HEK293T (cell line): ENCODE measurements around the gene PLSCR4.

Experiments
- CTCF ChIA-PET: fragments of 350-600 bp; formaldehyde crosslinking; extraction: SDS; loops from one replicate; lab custom pipeline; 2021; ENCODE audit warnings: antibody characterized with exemption, inconsistent platforms; lab: Yijun Ruan, JAX
- POLR2A ChIA-PET: fragments of 350-600 bp; formaldehyde crosslinking; extraction: SDS; loops from one replicate; lab custom pipeline; 2020; ENCODE audit warnings: antibody characterized with exemption, inconsistent platforms; lab: Yijun Ruan, JAX
- DNase-seq: peaks from one replicate; pipeline ENCODE4 v3.0.0; 2012; ENCODE audit warnings: mixed read lengths; ENCODE audit errors: extremely low spot score
- ARNT ChIP-seq: fragments of 450-650 bp; IDR thresholded peaks from 2 replicates; pipeline ENCODE4 v1.6.1; 2017; ENCODE audit warnings: mild to moderate bottlenecking
- BHLHE40 ChIP-seq: fragments of 450-650 bp; IDR thresholded peaks from 2 replicates; pipeline ENCODE4 v1.6.1; 2016; ENCODE audit warnings: mild to moderate bottlenecking, moderate library complexity, borderline replicate concordance
- CTBP1 ChIP-seq: fragments of 450-650 bp; IDR thresholded peaks from 2 replicates; pipeline ENCODE4 v1.6.1; 2016; ENCODE audit warnings: borderline replicate concordance
- ELF4 ChIP-seq: fragments of 450-650 bp; IDR thresholded peaks from 2 replicates; pipeline ENCODE4 v1.6.1; 2017; ENCODE audit warnings: antibody characterized with exemption
- FOXA1 ChIP-seq: fragments of 450-650 bp; IDR thresholded peaks from 2 replicates; pipeline ENCODE4 v1.6.1; 2016; ENCODE audit warnings: mild to moderate bottlenecking
- FOXK2 ChIP-seq: fragments of 450-650 bp; IDR thresholded peaks from 2 replicates; pipeline ENCODE4 v1.6.1; 2016; ENCODE audit warnings: mild to moderate bottlenecking
- FOXM1 ChIP-seq: fragments of 450-650 bp; IDR thresholded peaks from 2 replicates; pipeline ENCODE4 v1.6.1; 2017; ENCODE audit warnings: mild to moderate bottlenecking, borderline replicate concordance
- HDGF ChIP-seq: fragments of 450-650 bp; IDR thresholded peaks from 2 replicates; pipeline ENCODE4 v1.6.1; 2017; ENCODE audit warnings: antibody characterized with exemption, borderline replicate concordance
- L3MBTL2 ChIP-seq: fragments of 450-650 bp; conservative IDR thresholded peaks from 2 replicates; pipeline ENCODE4 v1.6.1; 2016; ENCODE audit warnings: mild to moderate bottlenecking
- LEF1 ChIP-seq: fragments of 450-650 bp; IDR thresholded peaks from 2 replicates; pipeline ENCODE4 v1.6.1; 2017; ENCODE audit warnings: mild to moderate bottlenecking, borderline replicate concordance
- NFRKB ChIP-seq: fragments of 450-650 bp; IDR thresholded peaks from 2 replicates; pipeline ENCODE4 v1.6.1; 2016; ENCODE audit warnings: mild to moderate bottlenecking, moderate library complexity
- PKNOX1 ChIP-seq: fragments of 450-650 bp; IDR thresholded peaks from 2 replicates; pipeline ENCODE4 v1.6.1; 2016
- SP1 ChIP-seq: fragments of 450-650 bp; IDR thresholded peaks from 2 replicates; pipeline ENCODE4 v1.6.1; 2017
- SUZ12 ChIP-seq: fragments of 450-650 bp; IDR thresholded peaks from 2 replicates; pipeline ENCODE4 v1.6.1; 2016; ENCODE audit warnings: mild to moderate bottlenecking
- TARDBP ChIP-seq: fragments of 450-650 bp; IDR thresholded peaks from 2 replicates; pipeline ENCODE4 v1.6.1; 2016
- ZNF384 ChIP-seq: fragments of 450-650 bp; IDR thresholded peaks from 2 replicates; pipeline ENCODE4 v1.6.1; 2016

Gene PLSCR4

GRCh38 chr3:146148468-146148931 lies 102.4 kb downstream of the PLSCR4 start:
- ChIA-PET CTCF (no interaction called here), POLR2A (interaction anchor here (1.4 kb wide), 1 partner anchor 12 kb away, joined by 4 read pairs; the partner anchor contains the start of gene PLOD2)
- no peak for DNase-seq
- no peak for TF ChIP-seq HDGF
- no peak for TF ChIP-seq FOXM1
- TF ChIP-seq ELF4 = no peak
- TF ChIP-seq L3MBTL2 = no peak
- no peak for TF ChIP-seq FOXK2
- TF ChIP-seq CTBP1 = no peak
- no peak for TF ChIP-seq TARDBP
- no peak for TF ChIP-seq BHLHE40
- no peak for TF ChIP-seq FOXA1
- TF ChIP-seq SP1 = no peak
- no peak for TF ChIP-seq ARNT
- TF ChIP-seq LEF1 = no peak
- no peak for TF ChIP-seq NFRKB
- TF ChIP-seq PKNOX1 = no peak
- no peak for TF ChIP-seq SUZ12
- TF ChIP-seq ZNF384 = no peak

- no peak for DNase-seq
- TF ChIP-seq SP1 (no peak), BHLHE40 (no peak)
- ChIA-PET CTCF (interaction anchor here (0.6 to 1.1 kb wide), 2 partner anchors 28 to 80 kb away, joined by 3 read pairs; no protein-coding TSS in a partner anchor), POLR2A (no interaction called here)
Measured at GRCh38 chr3:146145642-146146041, 105.3 kb downstream of the PLSCR4 start.

GRCh38 chr3:146142757-146143156 lies 108.1 kb downstream of the PLSCR4 start:
- POLR2A ChIA-PET = interaction anchor here (1.5 to 1.6 kb wide), 2 partner anchors 13 to 19 kb away, joined by 5 read pairs; partner anchors contain the start of gene PLOD2

More at GRCh38 chr3:146142757-146143156, 108.1 kb downstream of the PLSCR4 start:
- DNase-seq = peak; percentile 20
- TF ChIP-seq NFRKB (no peak), PKNOX1 (no peak), TARDBP (no peak), FOXK2 (no peak), SP1 (no peak), LEF1 (no peak), BHLHE40 (no peak), SUZ12 (no peak), ZNF384 (no peak), FOXA1 (no peak), HDGF (no peak), CTBP1 (no peak), ELF4 (no peak)
- CTCF ChIA-PET = no interaction called here
